22Rv1 (cell line): Measurements from ENCODE around the gene KSR2.

Source experiments
- CTCF ChIP-seq: fragments of 450-650 bp; IDR thresholded peaks from 2 replicates; pipeline ENCODE4 v1.5.1; 2017; ENCODE audit warnings: mild to moderate bottlenecking
- ZFX ChIP-seq: fragments of 450-650 bp; IDR thresholded peaks from 2 replicates; pipeline ENCODE4 v1.6.1; 2017; ENCODE audit warnings: antibody characterized with exemption, borderline replicate concordance

GRCh38 chr12:117499759-117500485, 468.9 kb downstream of the KSR2 start:
- TF ChIP-seq CTCF: no peak
- no peak for TF ChIP-seq ZFX
